ENCODE measurements around the gene RBMXL3.

RBMXL3 gene

GRCh38 chrX:115189646-115190635 lies 731 bp downstream of the RBMXL3 start:
- Histone ChIP-seq H3K79me2 (ENCODE audit: low read length) (no peaks in the 10 kb centered on the region), H3K27ac (ENCODE audit: low read length) (no peak overlapping the region), H2AFZ (ENCODE audit: low read depth, low read length) (no peak overlapping the region), H3K4me1 (ENCODE audit: low read length) (no peaks in the 10 kb centered on the region), H3K4me3 (ENCODE audit: low read length) (no peak overlapping the region), H3K36me3 (replicated peaks; ENCODE audit: low read depth, low read length) (no peaks in the 10 kb centered on the region), H3K9me3 (ENCODE audit: insufficient read depth, low read length) (no peaks in the 10 kb centered on the region), H3K9ac (ENCODE audit: low read length) (no peak overlapping the region), H4K20me1 (ENCODE audit: insufficient read depth, low read length) (no peaks in the 10 kb centered on the region), H3K4me2 (ENCODE audit: low read length) (no peak overlapping the region), H3K27me3 (ENCODE audit: low read depth, low read length) (no peaks in the 10 kb centered on the region)
- TF ChIP-seq CTCF (IDR thresholded peaks at IDR 0.05; ENCODE audit: low read depth, low read length), result no peak
- TF ChIP-seq EZH2phosphoT487 (IDR thresholded peaks at IDR 0.05; ENCODE audit: low read depth), result no peak

GRCh38 chrX:115190636-115191489 lies 1.7 kb downstream of the RBMXL3 start:
- no peak overlapping the region for H3K9ac ChIP-seq (ENCODE audit: low read length)
- no peaks in the 10 kb centered on the region for H4K20me1 ChIP-seq (ENCODE audit: insufficient read depth, low read length)
- no peak overlapping the region for H3K4me2 ChIP-seq (ENCODE audit: low read length)
- H3K79me2 ChIP-seq (ENCODE audit: low read length), result no peaks in the 10 kb centered on the region
- no peak overlapping the region for H3K27ac ChIP-seq (ENCODE audit: low read length)
- no peaks in the 10 kb centered on the region for H3K36me3 ChIP-seq (replicated peaks; ENCODE audit: low read depth, low read length)
- no peak overlapping the region for H2AFZ ChIP-seq (ENCODE audit: low read depth, low read length)
- TF ChIP-seq EZH2phosphoT487 (IDR thresholded peaks at IDR 0.05; ENCODE audit: low read depth), result no peak
- no peak for TF ChIP-seq CTCF (IDR thresholded peaks at IDR 0.05; ENCODE audit: low read depth, low read length)
- H3K27me3 ChIP-seq (ENCODE audit: low read depth, low read length), result no peaks in the 10 kb centered on the region
- no peaks in the 10 kb centered on the region for H3K9me3 ChIP-seq (ENCODE audit: insufficient read depth, low read length)
- H3K4me1 ChIP-seq (ENCODE audit: low read length), result no peaks in the 10 kb centered on the region
- H3K4me3 ChIP-seq (ENCODE audit: low read length), result no peak overlapping the region

- Histone ChIP-seq H3K36me3 (replicated peaks; ENCODE audit: low read depth, low read length) (no peaks in the 10 kb centered on the region), H3K27me3 (ENCODE audit: low read depth, low read length) (no peaks in the 10 kb centered on the region), H3K4me3 (ENCODE audit: low read length) (no peak overlapping the region), H3K27ac (ENCODE audit: low read length) (no peak overlapping the region), H3K79me2 (ENCODE audit: low read length) (no peaks in the 10 kb centered on the region), H3K9me3 (ENCODE audit: insufficient read depth, low read length) (no peaks in the 10 kb centered on the region), H3K4me2 (ENCODE audit: low read length) (no peak overlapping the region), H3K4me1 (ENCODE audit: low read length) (no peaks in the 10 kb centered on the region), H3K9ac (ENCODE audit: low read length) (no peak overlapping the region), H2AFZ (ENCODE audit: low read depth, low read length) (no peak overlapping the region), H4K20me1 (ENCODE audit: insufficient read depth, low read length) (no peaks in the 10 kb centered on the region)
- TF ChIP-seq CTCF (IDR thresholded peaks at IDR 0.05; ENCODE audit: low read depth, low read length), result no peak
- no peak for TF ChIP-seq EZH2phosphoT487 (IDR thresholded peaks at IDR 0.05; ENCODE audit: low read depth)
Observed at GRCh38 chrX:115191490-115192243, 2.5 kb downstream of the RBMXL3 start.

All from OCI-LY3 (cell line).